Measurements from ENCODE around the gene VPS9D1. TPM values are rescaled to one million over a fixed set of nuclear protein-coding genes. Genes with fewer than 3 reads are reported as not detected.

Gene VPS9D1, protein sequence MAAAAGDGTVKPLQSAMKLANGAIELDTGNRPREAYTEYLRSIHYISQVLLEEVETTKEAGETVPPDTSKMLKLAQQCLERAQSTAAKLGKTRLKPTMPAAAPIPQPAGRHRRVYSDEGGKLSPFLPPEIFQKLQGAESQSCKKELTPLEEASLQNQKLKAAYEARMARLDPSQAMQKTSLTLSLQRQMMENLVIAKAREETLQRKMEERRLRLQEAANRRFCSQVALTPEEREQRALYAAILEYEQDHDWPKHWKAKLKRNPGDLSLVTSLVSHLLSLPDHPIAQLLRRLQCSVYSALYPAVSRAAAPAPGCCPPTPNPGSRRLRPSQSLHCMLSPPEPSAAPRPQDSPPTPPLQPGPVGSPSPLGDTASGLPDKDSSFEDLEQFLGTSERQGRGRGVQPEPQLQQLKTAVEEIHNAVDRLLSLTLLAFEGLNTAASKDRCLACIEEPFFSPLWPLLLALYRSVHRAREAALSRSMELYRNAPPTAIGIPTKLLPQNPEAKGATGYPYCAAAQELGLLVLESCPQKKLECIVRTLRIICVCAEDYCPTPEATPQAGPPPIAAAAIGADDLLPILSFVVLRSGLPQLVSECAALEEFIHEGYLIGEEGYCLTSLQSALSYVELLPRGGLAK
- 8.5 and 9.6 TPM in 2 replicates for total RNA-seq

DNA sequence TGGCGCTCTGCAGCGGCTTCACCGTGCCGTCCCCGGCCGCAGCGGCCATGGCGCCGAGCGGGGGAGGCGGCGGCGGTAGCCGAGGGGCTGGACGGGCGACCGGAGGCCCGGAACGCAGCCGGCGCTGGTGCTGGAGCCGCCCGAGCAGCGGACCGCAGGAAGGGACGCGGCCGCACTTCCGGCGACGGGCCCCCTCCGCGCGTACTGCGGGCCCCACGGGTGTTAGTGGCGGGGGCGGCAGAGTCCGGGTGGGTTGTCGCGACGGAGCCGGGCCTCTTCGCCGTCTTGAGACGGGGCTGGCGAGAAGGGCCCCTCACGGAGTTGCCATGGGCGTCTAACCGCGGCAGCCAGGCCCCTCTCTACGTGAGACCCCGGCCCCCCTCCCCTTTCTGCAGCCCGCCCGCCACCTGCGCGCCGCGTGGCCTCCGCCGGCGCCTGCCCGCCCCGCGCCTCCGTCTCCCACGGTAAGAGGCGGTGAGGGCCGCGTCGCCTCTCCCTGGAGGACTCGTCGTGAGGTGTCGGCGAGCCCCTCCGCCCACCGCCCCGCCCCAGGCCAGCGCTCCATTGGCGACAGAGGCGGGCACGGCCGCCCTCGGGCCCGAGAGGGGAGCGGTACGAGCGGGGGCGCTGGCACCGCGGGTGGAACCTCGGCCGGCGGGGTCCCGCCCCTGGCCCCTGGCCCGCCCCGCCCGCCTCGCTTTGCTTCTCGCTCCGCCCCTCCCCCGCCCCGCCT lies at the start of gene VPS9D1, which contains the start of gene ZNF276:
TSS of gene VPS9D1 (minus strand) at position 86 of the 733 bp plus-strand sequence. CDS start at position 49, 37 bp downstream.
TSS of gene ZNF276 (plus strand) at position 725 of the 733 bp plus-strand sequence. CDS start 104 bp downstream, outside the sequence.

DNA sequence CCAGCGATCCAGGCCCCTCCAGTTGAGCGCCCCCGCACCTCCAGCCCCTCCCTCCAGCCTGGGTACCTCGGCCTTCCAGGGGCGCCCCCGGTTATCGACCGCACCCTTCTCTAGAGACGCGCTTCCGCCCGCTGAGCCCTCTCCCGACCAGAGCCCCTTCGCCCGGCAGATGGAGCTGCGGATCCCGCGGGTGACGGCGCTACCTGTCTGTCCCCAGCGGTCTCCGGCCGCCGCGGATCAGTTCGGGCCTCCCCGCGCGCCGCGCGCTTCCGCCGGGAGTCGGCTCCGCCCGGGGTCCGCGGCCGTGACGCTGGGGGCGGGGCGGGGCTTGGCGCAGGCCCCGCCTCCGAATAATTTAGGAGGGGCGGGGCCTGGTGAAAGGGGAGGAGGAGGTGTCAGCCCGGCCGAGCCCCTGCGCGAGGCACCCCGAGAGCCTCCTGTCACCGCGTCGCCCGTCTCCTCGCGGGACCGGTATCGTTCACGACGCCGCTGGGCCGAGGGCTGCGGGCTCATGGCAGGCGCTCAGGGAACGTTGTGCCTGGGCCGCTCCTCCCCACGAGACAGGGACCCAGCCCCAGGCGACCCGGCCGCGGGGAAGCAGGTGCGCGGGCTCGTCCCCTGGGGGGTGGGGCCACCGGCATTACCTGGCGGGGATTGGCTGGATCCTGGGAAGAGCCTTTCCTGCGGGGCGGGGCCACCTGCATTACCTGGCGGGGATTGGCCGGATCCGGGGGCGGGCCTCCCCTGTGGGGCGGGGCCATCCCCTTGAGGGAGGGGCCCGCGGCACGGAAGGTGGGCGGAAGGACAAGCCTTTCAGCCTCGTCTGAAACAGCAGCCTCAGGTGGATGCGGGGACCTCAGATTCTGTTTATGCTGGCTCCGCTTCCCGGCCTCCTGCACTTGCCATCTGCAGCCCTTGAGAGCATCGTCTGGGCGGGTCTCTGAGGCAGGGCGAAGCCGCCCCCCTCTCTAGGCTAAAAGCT lies 19.0 kb downstream of the VPS9D1 start, which contains the start of gene SPATA2L:
TSS of gene SPATA2L (minus strand) at position 281 of the 982 bp plus-strand sequence. CDS start 473 bp downstream, outside the sequence.

DNA sequence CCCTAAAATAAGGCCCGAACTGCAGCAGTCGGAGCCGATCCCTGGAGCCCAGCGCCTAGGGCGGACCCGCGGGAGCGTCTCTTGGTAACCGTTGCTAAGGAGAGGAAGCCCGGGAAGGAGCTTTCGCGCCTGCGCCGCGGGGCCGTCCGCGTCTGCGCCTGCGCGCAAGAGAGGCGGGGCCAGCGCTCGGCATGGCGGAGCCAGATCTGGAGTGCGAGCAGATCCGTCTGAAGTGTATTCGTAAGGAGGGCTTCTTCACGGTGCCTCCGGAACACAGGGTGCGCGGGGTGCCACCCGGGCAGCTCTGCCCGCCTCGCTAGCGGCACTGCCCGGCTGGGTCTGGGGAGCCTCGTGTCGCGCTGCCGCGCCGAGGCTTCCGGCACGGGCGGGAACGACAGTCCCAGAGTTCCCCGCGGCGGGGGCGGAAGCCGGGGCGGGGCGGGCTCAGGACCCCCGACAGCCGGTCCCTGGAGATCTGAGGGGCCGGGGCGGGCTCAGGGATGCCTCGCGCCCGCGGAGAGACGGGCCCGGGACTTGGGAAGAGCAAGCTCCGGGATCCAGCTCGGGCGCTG lies 34.1 kb downstream of the VPS9D1 start, which contains the start of gene CDK10:
TSS of gene CDK10 (plus strand) at position 170 of the 572 bp plus-strand sequence. CDS start at position 192, 22 bp downstream.

DNA sequence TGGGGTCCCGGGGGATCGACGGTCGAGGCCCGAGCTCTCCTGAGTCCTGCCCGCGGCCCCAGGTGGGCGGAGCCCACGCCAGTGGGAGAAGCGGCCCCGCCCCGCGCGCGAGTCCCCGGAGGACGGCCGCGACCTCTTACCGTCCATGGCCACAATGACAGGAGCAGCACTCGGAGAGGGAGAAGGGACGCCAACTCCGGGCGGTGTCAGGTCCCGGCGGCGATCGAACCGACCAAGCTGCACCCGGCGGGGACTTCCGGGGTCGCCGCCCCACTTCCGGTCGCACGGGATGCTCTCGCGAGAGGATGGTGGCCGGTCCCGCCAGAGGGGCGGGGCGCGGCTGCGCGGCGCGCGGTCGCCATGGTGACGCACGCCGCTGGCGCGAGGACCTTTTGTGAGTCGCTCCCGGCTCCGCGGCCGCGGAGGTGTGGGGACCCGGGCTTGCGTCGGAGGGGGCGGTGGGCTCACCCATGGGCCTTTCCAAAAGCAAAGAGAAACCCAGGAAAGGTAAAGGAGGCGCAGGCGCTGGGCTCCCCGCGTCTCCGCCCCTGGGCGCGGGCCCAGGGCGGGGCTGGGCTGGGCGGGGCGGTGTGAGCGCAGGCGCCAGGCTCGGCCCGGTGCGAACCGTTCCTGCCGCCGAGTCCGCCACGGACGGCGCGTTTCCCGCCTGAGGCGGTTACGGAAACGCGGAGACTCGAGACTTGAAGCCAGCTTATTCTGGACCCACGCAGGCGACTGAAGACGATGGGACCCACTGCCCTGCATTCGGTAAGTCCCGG lies 63.1 kb downstream of the VPS9D1 start, which contains the start of the genes CHMP1A and SPATA33:
TSS of gene CHMP1A (minus strand) at position 267 of the 779 bp plus-strand sequence. CDS start at position 147, 120 bp downstream.
TSS of gene SPATA33 (plus strand) at position 395 of the 779 bp plus-strand sequence. CDS start at position 471, 76 bp downstream.

Other genes with a start within 250 kb of the VPS9D1 start
- 41.5 and 45.4 TPM in 2 replicates for gene ANKRD11, start 230.3 kb downstream of the VPS9D1 start, total RNA-seq
- gene SPG7, start 212.5 kb downstream of the VPS9D1 start, total RNA-seq, result 111 and 145 TPM in 2 replicates
- 6,637 and 6,795 TPM in 2 replicates for gene RPL13, start 160.2 kb downstream of the VPS9D1 start, total RNA-seq
- 34.2 and 41.4 TPM in 2 replicates for gene CPNE7, start 145.1 kb downstream of the VPS9D1 start, total RNA-seq
- 0.15 and 0.34 TPM in 2 replicates for gene DPEP1, start 107.3 kb downstream of the VPS9D1 start, total RNA-seq
- gene CHMP1A, start 63.2 kb downstream of the VPS9D1 start, total RNA-seq, result 76.0 and 87.0 TPM in 2 replicates
- 5.1 and 7.4 TPM in 2 replicates for gene SPATA33, start 63.1 kb downstream of the VPS9D1 start, total RNA-seq
- 51.0 and 65.1 TPM in 2 replicates for gene CDK10, start 34.2 kb downstream of the VPS9D1 start, total RNA-seq
- gene SPATA2L, start 19.2 kb downstream of the VPS9D1 start, total RNA-seq, result 5.6 and 6.1 TPM in 2 replicates
- gene ZNF276, start 639 bp upstream of the VPS9D1 start, total RNA-seq, result 6.8 and 9.9 TPM in 2 replicates
- gene FANCA, start 95.7 kb upstream of the VPS9D1 start, total RNA-seq, result 21.4 and 32.6 TPM in 2 replicates
- gene SPIRE2, start 107.6 kb upstream of the VPS9D1 start, total RNA-seq, result 0.50 and 1.9 TPM in 2 replicates
- gene TCF25, start 152.7 kb upstream of the VPS9D1 start, total RNA-seq, result 111 and 118 TPM in 2 replicates
- 2.2 and 3.7 TPM in 2 replicates for gene MC1R, start 198.0 kb upstream of the VPS9D1 start, total RNA-seq
- 733 and 767 TPM in 2 replicates for gene TUBB3, start 202.4 kb upstream of the VPS9D1 start, total RNA-seq
- 105 and 118 TPM in 2 replicates for gene DEF8, start 227.9 kb upstream of the VPS9D1 start, total RNA-seq